ENCODE data around the gene SAYSD1.
A peak's percentile ranks its signal among the peaks of the same experiment; 100 is the strongest.

The SAYSD1 gene

DNA sequence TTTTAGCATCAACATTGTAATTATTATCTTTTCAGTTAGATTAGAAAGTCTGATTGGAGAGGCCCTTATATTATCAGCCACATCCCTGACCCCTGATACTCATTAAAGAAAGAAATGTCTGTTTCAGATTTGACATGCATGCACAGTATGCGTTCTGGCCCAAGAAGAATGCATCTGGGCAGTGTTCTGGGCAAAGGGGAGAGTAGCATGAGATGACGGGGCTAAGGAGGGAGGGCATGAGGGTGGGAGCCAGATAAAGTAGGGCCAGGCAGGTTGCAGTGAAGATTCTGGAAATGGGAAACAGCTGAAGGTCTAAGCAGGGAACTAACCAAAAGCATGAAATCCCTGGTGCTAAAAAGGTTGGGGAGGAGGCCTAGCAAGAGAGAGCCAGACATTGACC, 7.3 kb downstream of the SAYSD1 start:
- no peak for DNase-seq

DNA sequence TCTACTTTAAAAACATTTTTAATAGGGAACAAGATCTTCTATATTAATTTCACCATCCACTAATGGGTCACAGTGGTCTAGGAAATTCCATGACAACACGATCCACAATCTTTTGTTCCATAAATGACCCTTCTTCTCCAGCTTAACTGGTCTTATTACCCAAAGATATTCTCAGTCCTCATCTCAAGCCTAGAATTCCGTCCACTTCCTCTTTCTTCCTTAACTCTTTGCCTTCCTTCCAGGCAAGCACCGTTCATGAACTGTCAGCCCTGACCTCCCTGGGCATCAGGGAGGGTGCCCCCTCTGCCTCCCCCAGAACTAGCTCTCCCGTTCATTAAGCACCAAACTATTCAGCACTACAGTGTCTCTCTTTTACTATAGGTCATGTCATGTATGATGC, 8.0 kb downstream of the SAYSD1 start:
- DNase-seq = no peak

- no peak for DNase-seq
Observed at GRCh38 chr6:39104528-39104927, 10.5 kb downstream of the SAYSD1 start.

- no peak for DNase-seq
Observed at GRCh38 chr6:39102821-39103136, 12.2 kb downstream of the SAYSD1 start.

DNA sequence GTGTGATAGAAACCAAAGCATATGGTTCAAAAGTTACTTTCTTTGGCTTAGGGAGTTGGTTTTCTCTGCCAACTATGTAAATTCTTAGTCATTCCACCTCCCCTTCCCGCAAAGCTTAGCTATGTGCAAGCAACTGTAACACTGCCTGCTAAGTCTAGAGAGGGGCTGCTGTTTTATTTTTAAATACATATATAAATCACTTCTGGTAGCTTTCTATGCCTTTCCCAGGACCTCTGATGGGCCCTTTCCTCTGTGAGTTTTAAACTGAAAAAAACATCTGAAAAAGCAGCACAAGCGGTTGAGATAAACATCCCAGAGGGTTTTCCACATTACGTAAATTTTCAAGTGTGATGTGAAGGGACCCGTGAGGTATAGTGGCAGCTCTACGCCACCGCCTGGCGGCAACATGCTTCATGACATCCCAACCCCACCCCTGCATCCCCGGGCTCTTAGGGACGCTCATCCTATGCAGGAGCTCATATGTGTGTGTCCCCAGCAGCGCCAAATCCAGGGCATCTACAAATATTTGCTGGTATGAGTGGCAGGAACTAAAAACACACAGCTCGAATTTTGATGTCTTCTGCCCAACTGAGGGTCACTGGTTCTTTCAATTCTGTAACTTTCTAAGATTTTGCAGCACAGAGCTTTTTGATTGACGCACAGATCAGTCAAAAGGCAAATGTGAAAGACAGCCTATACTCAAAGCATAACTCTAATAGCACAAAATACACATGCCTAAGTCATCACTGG, 12.7 kb downstream of the SAYSD1 start:
- no peak for DNase-seq

- no peak for DNase-seq
Observed at GRCh38 chr6:39100358-39100757, 14.6 kb downstream of the SAYSD1 start.

GRCh38 chr6:39095578-39095977, 19.4 kb downstream of the SAYSD1 start:
- no peak for DNase-seq

DNA sequence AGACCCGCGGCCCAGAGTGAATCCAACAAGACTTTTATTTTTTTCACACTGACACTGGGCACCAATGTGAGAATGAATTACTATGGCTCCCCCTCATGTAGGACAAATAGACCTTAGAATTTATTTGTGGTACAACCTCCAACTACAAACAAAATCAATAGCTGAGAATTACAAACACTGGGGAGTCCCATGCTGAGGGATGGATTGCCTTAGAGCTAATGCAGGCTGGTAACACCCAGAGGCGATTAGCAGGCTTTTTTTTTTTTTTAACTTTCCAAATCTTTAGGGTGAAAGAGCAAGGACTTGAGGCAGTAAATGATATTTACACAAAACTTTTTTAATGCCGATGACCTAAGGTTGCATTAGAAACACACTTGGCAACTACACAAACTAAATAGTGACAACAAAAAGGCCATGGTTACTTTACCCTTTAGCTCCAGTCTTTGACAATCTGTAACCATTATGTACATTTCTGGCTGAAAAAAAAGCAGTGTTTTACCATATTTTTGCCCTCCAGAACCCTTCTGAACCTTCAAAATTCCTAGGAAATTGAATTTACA, 21.8 kb downstream of the SAYSD1 start:
- no peak for DNase-seq

DNA sequence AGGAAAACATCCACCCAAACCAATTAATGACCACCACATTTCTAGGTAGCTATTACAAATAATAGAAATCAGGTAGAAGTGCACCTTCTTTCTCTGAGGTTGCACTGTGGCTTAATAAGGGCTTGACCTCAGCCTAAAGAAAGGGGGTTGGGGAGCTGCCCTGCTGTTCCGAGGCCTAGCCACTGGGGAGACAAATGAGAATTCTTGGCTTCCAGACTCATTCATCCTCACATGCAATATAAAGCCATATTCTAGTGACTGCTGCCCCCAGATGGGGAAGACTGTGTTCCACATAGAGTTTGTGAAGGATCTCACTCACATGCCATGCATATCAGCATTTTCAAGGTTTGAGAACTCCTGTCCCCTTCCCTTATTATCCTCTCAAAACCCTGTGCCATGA, 22.9 kb downstream of the SAYSD1 start:
- DNase-seq = no peak

- no peak for DNase-seq
Observed at GRCh38 chr6:39091220-39091619, 23.8 kb downstream of the SAYSD1 start.

- DNase-seq = no peak
Observed at GRCh38 chr6:39090036-39090435, 24.9 kb downstream of the SAYSD1 start.

DNA sequence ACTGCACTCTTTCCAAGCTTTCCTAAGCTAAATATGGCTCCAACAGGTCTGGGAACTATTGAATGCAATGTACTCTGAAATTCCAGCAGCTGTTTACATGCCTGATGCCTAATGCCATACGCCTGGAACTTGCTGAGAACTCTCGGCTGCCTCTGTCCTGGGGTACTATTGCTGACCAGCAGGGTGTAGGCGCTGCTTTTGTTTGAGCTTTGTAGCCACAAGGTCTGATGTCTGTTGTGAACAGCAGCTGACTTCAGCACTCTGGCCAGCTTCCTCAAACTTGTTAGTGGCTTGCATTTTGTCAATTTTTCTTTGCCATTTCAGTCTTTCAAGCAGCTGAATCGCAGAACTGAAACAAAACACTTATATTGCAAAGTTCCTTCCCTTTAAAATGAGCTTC, 26.7 kb downstream of the SAYSD1 start:
- peak; percentile 47 for DNase-seq

GRCh38 chr6:39087197-39087596, 27.8 kb downstream of the SAYSD1 start:
- DNase-seq = no peak

GRCh38 chr6:39086711-39087110, 28.3 kb downstream of the SAYSD1 start:
- DNase-seq = no peak

GRCh38 chr6:39086294-39086693, 28.7 kb downstream of the SAYSD1 start:
- DNase-seq = peak; percentile 58

DNA sequence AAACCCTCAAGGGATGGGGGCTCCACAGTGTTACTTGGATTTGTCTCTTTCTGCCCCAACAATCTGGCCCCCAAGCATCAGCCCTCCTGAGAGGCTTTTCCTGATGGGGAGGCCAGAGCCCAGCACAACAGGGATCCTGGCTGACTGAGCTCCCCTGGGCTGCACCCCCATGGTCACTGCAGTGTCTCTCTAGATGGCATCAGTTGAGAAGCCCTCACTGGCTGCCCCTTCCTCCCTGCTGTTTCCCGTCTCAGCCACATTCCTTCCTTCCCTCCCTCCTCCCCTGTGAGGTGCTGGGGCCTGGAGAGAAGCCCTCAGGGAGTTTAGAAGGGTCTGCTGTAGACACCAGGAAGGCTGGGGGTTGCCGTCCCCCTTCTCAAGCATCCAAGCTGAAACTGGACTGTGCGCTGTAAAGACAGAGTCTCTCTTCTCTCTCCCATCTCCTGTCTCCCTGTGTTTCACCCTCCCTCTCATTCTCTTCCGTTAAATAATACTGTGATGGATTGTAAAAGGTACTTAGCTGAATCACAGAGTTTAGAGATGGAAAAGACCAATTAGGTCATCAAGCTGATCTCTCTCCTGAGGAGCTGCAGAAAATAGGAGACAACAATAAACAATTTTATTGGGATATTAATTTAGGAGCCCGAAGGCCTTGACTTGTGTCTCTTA, 29.7 kb downstream of the SAYSD1 start:
- peak; percentile 42 for DNase-seq

DNA sequence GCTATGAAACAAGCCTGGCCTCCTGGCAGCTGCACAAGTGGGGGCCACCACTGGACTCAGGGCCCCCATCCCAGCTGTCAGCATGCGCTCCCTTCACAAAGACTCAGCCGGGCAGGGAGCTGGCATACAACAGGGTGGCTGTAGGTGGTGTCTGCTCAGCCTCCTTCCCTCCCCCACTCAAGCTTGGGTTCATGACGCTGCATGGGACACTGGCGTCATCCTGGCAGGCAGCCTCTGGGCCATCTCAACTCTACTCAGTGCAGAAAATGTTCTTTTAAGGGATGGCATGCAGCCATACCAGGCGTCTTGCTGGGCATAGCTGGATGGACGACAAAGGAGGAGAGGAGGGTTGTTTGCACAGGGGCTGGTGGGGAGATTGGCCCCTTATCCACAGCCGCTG, 30.5 kb downstream of the SAYSD1 start:
- peak; percentile 40 for DNase-seq

- DNase-seq = peak; percentile 53
Observed at GRCh38 chr6:39083231-39083634, 31.8 kb downstream of the SAYSD1 start.

GRCh38 chr6:39082310-39082709, 32.7 kb downstream of the SAYSD1 start:
- DNase-seq = no peak

GRCh38 chr6:39080246-39080875, 34.6 kb downstream of the SAYSD1 start:
- no peak for DNase-seq

DNA sequence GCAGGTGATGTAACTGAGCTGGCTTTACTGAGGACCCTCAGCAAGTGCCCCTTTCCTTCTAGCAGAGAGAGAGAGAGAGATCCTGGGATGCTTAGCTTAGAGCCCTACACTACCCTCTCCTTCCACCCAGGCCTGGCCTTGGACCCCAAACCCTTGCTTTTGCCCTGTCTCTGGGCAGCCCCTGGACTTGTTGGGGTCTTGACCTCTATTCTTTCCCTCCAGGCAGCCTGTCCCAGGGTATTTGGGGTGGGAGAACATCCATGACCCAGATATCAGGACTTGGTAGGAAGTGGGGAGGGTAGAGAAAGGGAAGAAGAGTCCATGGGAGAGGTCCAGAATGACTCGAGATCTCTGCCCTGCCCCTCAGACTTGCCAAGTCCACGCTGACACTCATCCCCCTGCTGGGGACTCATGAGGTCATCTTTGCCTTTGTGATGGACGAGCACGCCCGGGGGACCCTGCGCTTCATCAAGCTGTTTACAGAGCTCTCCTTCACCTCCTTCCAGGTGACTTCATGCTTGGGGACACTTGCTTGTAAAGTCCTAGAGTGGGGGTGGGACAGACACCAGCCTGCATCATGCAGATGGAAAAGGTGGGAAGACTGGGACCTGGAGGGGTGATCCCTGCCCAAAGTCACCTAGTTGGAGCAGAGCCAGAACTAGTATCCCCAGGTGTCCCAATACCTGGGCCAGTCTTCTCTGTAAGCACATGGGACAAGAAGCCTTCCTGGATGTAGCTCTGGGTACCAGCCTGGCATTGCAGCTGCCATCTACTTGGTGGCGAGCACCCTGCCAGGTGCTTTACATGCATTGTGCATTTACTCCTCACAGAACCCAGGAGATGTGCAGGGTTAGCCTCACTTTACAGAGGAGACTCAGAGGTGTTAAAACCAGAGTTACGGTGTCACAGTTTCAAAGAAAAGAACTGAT, 35.5 kb downstream of the SAYSD1 start:
- no peak for DNase-seq

GRCh38 chr6:39078695-39079094, 36.3 kb downstream of the SAYSD1 start:
- DNase-seq = peak; percentile 44

Data from activated CD8-positive, alpha-beta memory T cell treated with anti-CD3 and anti-CD28 coated beads, Interleukin-2, amount 50 U/mL, for 48 hours (primary cell).